Parathyroid adenoma (tissue), 2 donors: ENCODE measurements around the gene SDC4.

Experiments used
- H2AFZ ChIP-seq: fragments of 300-600 bp; sonication (generic); one replicate; pipeline ENCODE4 v1.7.0; 2017; ENCODE audit warnings: antibody characterized with exemption, mild to moderate bottlenecking
- H3K27ac ChIP-seq: fragments of 300-600 bp; sonication (generic); one replicate; pipeline ENCODE4 v1.7.0; 2017
- H3K27me3 ChIP-seq: fragments of 300-600 bp; sonication (generic); one replicate; pipeline ENCODE4 v1.7.0; 2017; ENCODE audit warnings: low read length; ENCODE audit not compliant: control insufficient read depth, insufficient read depth
- H3K36me3 ChIP-seq: fragments of 300-600 bp; sonication (generic); one replicate; pipeline ENCODE4 v1.7.0; 2017; ENCODE audit warnings: low read length; ENCODE audit not compliant: control insufficient read depth, insufficient read depth
- H3K4me1 ChIP-seq: fragments of 300-600 bp; sonication (generic); one replicate; pipeline ENCODE4 v1.7.0; 2017; ENCODE audit warnings: control low read depth
- H3K4me2 ChIP-seq: fragments of 300-600 bp; sonication (generic); one replicate; pipeline ENCODE4 v1.7.0; 2017; ENCODE audit warnings: low read length
- H3K4me3 ChIP-seq: fragments of 300-600 bp; sonication (generic); one replicate; pipeline ENCODE4 v1.7.0; 2017; ENCODE audit warnings: low read depth, low read length
- H3K79me2 ChIP-seq: fragments of 300-600 bp; sonication (generic); one replicate; pipeline ENCODE4 v1.7.0; 2017; ENCODE audit warnings: control low read depth
- H3K9ac ChIP-seq: fragments of 300-600 bp; sonication (generic); one replicate; pipeline ENCODE4 v1.7.0; 2017; ENCODE audit warnings: mild to moderate bottlenecking
- H3K9me3 ChIP-seq: fragments of 300-600 bp; sonication (generic); one replicate; pipeline ENCODE4 v1.7.0; 2017; ENCODE audit warnings: low read length; ENCODE audit not compliant: control insufficient read depth
- CTCF ChIP-seq: fragments of 300-600 bp; sonication (generic); IDR thresholded peaks from one replicate; pipeline ENCODE4 v1.7.0; 2017; ENCODE audit warnings: antibody characterized with exemption, mild to moderate bottlenecking
- donor health status: primary hyperparathyroidism.

The SDC4 gene

GRCh38 chr20:45304464-45304999 is 43.7 kb downstream of the SDC4 start:
- TF ChIP-seq CTCF = no peak
- H3K4me2 ChIP-seq = no peak overlapping the region
- no peak overlapping the region for H3K9ac ChIP-seq
- no peaks in the 10 kb centered on the region for H3K36me3 ChIP-seq
- H3K27ac ChIP-seq = no peak overlapping the region
- no peak overlapping the region for H3K4me3 ChIP-seq
- no peaks in the 10 kb centered on the region for H3K4me1 ChIP-seq
- no peak overlapping the region for H2AFZ ChIP-seq
- no peaks in the 10 kb centered on the region for H3K27me3 ChIP-seq
- no peaks in the 10 kb centered on the region for H3K9me3 ChIP-seq
- no peaks in the 10 kb centered on the region for H3K79me2 ChIP-seq

GRCh38 chr20:45303586-45304463 is 44.4 kb downstream of the SDC4 start:
- Histone ChIP-seq H3K9ac (no peak overlapping the region), H3K27me3 (no peaks in the 10 kb centered on the region), H3K4me2 (no peak overlapping the region), H3K4me1 (no peaks in the 10 kb centered on the region), H3K4me3 (no peak overlapping the region), H3K79me2 (no peaks in the 10 kb centered on the region), H3K36me3 (no peaks in the 10 kb centered on the region), H3K9me3 (no peaks in the 10 kb centered on the region), H3K27ac (no peak overlapping the region), H2AFZ (no peak overlapping the region)
- TF ChIP-seq CTCF = no peak

- Histone ChIP-seq H3K27ac (no peak overlapping the region), H3K36me3 (no peaks in the 10 kb centered on the region), H3K4me2 (no peak overlapping the region), H3K9me3 (no peaks in the 10 kb centered on the region), H2AFZ (no peak overlapping the region), H3K79me2 (no peaks in the 10 kb centered on the region), H3K4me3 (no peak overlapping the region), H3K27me3 (no peaks in the 10 kb centered on the region), H3K4me1 (no peaks in the 10 kb centered on the region), H3K9ac (no peak overlapping the region)
- no peak for TF ChIP-seq CTCF
Observed at GRCh38 chr20:45301824-45302271, 46.4 kb downstream of the SDC4 start.

GRCh38 chr20:45300961-45301360 is 47.3 kb downstream of the SDC4 start:
- H3K4me1 ChIP-seq = no peaks in the 10 kb centered on the region
- no peaks in the 10 kb centered on the region for H3K27me3 ChIP-seq
- TF ChIP-seq CTCF = no peak
- H3K9ac ChIP-seq = no peak overlapping the region
- no peak overlapping the region for H2AFZ ChIP-seq
- H3K36me3 ChIP-seq = no peaks in the 10 kb centered on the region
- no peaks in the 10 kb centered on the region for H3K9me3 ChIP-seq
- no peak overlapping the region for H3K4me3 ChIP-seq
- no peaks in the 10 kb centered on the region for H3K79me2 ChIP-seq
- H3K4me2 ChIP-seq = no peak overlapping the region
- H3K27ac ChIP-seq = no peak overlapping the region
